ENCODE data around the gene PDE11A.

The PDE11A gene

DNA sequence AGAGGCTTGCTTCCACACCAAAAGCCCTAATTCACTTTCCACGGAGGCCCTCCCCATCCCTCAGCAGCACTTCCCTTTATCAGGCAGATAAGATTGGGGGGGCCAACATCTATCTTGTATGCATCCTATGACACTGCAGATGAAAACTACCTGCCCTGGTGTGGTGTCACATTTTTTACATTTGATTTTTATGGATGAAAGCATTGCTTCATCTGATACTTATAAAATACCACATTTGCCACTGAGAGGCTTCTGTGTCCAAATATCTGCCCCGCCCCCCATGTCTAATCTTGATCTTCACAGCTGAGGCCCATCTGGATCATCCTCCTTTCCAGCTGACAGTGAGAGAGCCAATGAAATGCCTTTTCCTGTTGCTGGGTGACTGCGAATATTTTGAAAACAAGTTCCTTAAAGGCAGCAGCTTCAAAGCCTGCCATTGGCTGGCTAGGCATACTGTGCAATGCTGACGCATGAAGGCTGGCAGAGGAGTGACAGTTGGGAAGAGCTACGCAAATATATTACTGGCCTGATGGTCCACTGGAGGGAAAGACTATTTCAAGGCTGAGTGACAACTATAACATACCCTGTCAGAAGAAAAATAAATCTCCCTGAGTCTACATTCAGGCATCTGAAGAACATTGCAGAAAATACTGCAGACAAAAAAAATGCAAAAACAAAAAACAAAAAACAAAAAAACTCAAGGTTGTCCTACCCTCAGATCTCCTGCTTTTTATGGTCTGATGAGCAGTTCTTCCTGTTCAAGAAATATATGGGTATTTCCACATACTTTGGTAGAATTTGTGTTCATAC is 318.7 kb downstream of the PDE11A start:
- no peak for DNase-seq

GRCh38 chr2:177748360-177748759 is 324.2 kb downstream of the PDE11A start:
- DNase-seq: no peak

GRCh38 chr2:177747384-177747783 is 325.2 kb downstream of the PDE11A start:
- DNase-seq: no peak

DNA sequence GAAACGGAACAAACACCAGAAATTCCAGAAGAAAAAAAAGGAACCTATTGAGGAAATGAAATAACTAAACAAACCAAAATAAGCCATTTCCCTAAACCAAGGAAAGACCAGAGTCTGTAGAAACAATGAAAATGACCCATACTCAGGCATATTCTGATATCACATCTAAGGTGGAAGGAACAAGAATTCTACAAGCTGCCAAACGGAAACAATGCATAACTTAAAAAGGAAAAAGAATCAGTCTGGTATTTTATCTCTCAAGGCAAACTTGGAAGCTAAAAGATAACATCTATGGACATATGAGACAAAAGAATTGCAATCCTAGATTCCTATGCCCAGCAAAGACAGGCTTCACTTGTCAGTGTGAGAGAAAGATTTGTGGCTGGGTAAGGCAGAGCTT is 326.2 kb downstream of the PDE11A start:
- DNase-seq: no peak

DNA sequence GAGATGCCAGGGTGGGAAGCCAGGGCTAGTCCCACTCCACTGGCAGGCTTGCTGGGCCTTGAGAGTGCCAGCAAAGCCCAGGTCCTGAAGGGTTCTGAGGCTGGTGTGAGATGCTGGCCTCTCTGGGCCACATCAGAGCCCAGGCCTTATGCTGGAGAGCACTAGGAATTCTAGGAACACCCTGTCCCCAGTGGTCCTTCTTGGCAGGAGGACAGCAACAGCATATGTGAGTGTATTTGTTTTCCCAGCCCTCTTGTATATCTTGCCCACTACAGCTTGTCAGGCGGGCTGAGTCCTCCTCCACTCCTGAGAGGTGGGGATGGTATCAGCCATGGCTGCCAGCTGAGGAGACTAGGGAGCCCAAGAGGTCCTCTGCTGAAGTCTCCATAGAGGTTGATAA is 327.0 kb downstream of the PDE11A start:
- no peak for DNase-seq

DNA sequence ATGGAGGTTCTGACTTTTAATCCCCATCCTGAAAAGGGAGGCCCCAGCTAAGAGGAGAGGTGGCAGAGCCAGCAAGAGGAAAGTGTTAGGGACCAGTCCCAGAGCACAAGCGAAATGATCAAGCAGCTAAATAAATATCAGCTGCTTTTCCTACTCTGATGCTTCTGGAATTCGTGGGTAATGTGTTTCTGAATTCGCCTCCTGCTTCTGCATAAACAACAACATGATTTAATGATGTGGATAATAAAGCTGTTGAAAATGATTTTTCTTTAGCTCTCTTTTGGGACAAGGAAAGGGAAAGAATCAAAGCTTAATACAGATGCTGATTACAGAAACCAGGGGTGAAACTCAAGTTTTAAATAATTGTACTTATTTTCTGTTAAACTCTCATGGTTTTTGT is 329.7 kb downstream of the PDE11A start:
- DNase-seq: no peak

- DNase-seq: no peak
These were observed 330.7 kb downstream of the PDE11A start for GRCh38 chr2:177741866-177742265.

- no peak for DNase-seq
These were observed 331.9 kb downstream of the PDE11A start for GRCh38 chr2:177740700-177741099.

- no peak for DNase-seq
These were observed 333.9 kb downstream of the PDE11A start for GRCh38 chr2:177738461-177739235.

DNA sequence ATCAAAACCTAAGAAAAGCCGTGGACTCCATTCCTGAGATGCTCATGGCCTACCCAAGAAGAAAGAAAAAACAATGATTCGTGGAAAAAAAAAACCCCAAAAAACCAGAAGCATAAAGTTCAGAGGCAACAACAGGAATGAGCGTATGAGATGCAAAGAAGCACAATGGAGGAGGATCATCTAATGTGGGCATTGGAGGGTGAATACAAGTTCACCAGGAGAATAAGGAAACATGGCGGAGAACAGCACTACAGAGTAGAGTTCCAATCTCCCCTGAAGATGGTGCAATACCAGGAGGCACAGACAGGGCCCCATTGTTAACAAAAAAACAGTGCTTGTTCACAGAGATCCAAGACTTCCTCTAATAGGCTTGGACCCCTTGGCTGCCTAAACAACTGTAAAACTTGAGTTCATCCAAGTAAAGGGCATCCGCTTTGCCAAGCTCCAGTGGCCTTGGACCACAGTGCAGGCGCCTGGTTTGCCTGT is 337.2 kb downstream of the PDE11A start:
- DNase-seq: no peak

- DNase-seq: no peak
These were observed 339.2 kb downstream of the PDE11A start for GRCh38 chr2:177733322-177733855.

DNA sequence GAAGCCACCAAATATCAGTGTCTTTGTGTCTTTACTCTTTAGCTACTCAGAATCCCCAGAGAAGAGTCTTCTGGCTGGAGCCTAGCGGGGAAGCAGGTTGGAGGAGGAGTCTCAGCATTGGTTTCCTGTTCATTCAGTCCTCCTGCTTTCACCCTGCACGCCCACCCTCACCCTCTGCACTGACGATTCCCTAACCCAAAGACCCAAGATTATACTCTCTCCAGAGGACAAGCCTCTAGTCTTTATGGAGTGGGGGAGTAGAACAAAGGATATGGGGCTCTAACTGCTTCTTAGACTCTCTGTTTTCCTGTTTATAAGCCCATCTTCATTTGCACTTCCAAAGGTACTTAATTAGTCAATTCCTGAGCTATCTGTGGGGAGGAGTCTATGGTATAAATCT is 341.2 kb downstream of the PDE11A start:
- no peak for DNase-seq

DNA sequence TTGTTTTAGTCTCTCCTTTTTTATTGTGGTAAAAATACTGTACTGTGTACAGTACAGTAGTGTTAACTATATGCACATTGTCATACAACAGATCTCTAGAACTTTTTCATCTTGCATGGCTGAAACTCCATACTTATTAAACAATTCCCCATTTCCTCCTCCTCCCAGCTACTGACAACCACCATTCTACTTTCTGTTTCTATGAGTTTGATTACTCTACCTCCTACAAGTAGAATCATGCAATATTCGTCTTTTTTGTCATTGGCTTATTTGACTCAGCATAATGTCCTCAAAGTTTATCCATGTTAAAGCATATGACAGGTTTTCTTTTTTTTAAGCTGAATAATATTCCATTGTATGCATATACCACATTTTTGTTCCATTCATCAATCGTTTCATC is 341.8 kb downstream of the PDE11A start:
- DNase-seq: no peak

DNA sequence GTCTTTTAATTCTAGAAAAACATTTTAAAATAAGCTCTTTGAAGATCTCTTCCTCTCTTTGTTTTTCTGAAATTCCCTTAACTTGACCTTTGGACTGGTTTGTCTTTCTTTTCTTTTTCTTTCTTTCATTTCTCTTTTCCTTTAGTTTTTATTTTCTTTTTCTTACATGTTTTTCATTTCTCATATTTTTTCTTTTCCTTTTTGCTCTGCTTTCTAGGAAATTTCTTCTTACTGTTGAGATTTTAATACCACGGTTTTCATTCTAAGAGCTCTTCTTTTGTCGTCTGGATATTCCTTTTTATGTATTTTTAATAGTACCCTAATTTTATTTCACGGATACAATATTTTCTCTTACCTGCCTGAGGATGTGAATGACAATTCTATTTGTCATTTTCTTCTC is 342.2 kb downstream of the PDE11A start:
- DNase-seq: no peak

DNA sequence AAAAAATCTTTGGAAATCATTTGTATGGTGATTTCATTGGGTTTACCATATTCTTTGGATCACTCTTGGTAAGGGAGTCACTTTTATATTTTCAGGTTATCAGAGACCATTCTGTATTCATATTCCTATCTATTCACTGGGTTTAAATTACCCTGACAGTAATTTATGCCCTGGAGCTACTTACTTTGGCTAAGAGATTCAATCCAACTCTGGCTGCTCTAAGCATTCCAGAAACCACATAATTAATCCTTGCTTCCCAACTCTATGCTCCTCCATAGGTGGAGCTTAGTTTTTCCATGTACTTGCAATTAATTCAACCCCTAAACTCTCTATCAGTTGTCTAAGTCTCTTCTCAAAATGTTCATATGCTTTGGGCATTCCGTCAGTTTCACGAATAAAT is 343.7 kb downstream of the PDE11A start:
- DNase-seq: no peak

- no peak for DNase-seq
These were observed 344.2 kb downstream of the PDE11A start for GRCh38 chr2:177728399-177728765.

- DNase-seq: no peak
These were observed 344.8 kb downstream of the PDE11A start for GRCh38 chr2:177727577-177728398.

DNA sequence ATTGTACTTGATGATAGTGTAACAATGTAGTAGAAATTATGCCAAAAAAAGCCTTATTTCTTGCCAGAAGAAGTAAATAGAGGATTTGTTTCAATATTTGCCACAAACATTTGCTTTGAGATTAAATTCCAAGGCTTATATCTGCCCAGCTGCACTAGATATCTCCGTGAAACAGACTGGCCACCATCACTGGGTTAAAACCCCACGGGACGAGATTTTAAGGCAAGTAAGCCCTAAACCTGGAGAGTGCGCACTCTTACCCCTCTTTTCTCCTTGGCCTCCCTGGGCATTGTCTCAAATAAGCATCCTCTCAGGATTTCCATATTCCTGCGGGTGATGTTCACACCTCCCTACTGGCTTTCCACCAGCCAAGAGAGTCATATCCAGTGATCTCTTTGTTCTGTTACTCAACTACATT is 345.6 kb downstream of the PDE11A start:
- no peak for DNase-seq

DNA sequence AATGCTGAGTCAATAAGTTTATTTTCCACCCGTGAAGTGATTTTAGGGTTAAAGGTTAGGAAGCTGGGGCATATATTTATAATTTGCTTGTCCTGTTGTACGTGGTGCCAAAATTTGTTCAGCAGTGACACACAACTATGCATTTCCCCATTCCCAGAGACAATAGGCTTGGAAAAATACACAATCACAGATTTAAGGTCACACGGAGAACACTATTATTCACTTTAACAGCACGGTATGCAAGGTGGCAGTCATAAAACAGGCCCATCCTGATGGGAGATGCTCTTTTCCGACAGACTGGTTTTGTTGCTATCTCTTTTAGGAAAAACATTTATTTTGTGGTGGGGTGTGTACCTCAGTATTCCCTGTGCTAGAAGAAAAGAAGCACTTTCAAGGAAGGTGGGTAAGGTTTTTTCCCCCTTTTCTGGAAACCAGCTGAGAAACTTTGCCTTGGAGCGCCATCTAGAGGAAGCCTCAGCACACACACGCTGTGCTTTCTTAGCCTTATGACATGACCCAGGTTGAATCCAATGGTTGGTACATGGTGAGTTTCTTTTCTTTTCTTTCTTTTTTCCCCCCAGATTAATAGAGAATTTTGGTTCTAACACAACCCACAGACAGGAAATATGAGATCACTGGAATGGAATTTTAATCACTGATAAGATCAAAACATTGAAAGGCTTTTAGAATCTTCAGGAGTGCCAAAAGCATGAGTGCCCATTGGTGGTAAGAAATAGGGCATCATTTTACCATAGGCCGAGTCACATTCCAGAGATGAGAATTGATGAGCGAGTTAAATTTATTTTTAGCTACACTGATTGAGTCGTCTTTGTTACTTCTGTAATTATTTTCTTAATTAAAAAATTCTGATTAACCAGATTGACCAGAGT is 347.9 kb downstream of the PDE11A start:
- no peak for DNase-seq

- no peak for DNase-seq
These were observed 349.3 kb downstream of the PDE11A start for GRCh38 chr2:177723235-177723634.

DNA sequence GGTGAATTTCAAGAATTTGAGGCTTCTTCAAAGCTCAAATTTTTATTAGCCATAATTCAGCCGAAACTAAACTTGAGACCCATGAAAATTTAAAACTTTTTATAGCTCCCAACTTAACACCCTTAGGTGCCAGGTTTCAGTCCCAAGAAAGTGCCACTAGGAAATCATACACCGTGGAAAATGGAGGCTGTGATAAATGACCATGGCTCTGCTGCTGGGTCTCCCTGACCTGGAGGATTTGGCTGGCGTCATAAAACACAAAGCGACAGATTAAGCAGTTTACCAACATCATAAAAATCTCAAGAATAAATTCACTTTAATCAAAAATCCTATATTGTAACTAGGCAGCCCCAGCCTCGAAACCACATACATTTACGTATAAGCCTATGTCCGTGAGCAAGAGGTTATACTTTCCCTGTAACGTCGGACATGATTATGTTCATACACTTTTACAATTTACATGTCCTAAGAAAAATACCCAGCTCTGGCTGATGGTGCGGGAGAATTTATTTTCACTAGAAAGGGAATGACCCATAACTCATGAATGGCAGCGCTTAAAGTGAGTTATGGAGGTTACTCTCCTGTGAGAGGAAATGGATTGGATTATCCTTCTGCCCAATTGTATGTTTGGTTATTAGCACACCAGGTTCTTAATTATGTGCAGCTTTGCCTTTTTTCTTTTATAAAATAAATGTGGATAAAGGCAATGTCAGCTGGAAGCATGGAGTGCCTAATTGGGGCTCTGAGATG is 350.6 kb downstream of the PDE11A start:
- DNase-seq: no peak

Measured in NCI-H1417 treated with DMSO at 0.1 percent for 48 hours (cell line).